CD4-positive, alpha-beta T cell (primary cell): Measurements from ENCODE around the gene KLHL18. TPM values are rescaled to one million over a fixed set of nuclear protein-coding genes. Genes with fewer than 3 reads are reported as not detected.
A peak's percentile ranks its signal among the peaks of the same experiment; 100 is the strongest.

ENCODE experiments used
- ATAC-seq: fragments of 200-7000 bp; cut with Tn5 transposase; one replicate; pipeline ENCODE4 v1.10.0; 2022; ENCODE audit warnings: mild to moderate bottlenecking; ENCODE audit not compliant: poor library complexity
- CTCF ChIA-PET: fragments of 350-600 bp; sonication (Branson Sonifier 250); formaldehyde crosslinking; loops from one replicate; lab custom pipeline; 2021; ENCODE audit warnings: antibody characterized with exemption, inconsistent platforms; lab: Charles Lee
- POLR2A ChIA-PET: fragments of 350-600 bp; sonication (Branson Sonifier 250); formaldehyde crosslinking; loops from one replicate; lab custom pipeline; 2021; ENCODE audit warnings: antibody characterized with exemption, inconsistent platforms; lab: Charles Lee
- DNase-seq, 14 experiments: peaks; one replicate each; pipeline ENCODE4 v3.0.0-alpha.2; 2013 to 2020; ENCODE audit warnings: mixed read lengths in 2 of 14
- H3K27ac ChIP-seq, 2 donors: one replicate each; pipeline versions ENCODE4 v1.5.1 to v1.7.0; 2013; ENCODE audit warnings: low read length in 2 of 2, low read depth in 1 of 2, mild to moderate bottlenecking in 1 of 2
- H3K27me3 ChIP-seq, 2 experiments: 1 replicate in 1 of 2; 2 replicates in 1 of 2; pipeline versions ENCODE4 v1.6.1 to v1.7.0; 2013; ENCODE audit warnings: low read length in 2 of 2, control low read depth in 1 of 2, mild to moderate bottlenecking in 1 of 2, moderate library complexity in 1 of 2; ENCODE audit not compliant: insufficient read depth in 2 of 2, control insufficient read depth in 1 of 2
- H3K36me3 ChIP-seq: one replicate; pipeline ENCODE4 v1.6.1; 2013; ENCODE audit warnings: low read length, control low read depth; ENCODE audit not compliant: insufficient read depth
- H3K4me1 ChIP-seq: one replicate; pipeline ENCODE4 v1.6.1; 2013; ENCODE audit warnings: low read length, control low read depth; ENCODE audit not compliant: insufficient read depth
- H3K4me3 ChIP-seq: one replicate; pipeline ENCODE4 v1.5.1; 2013; ENCODE audit warnings: mild to moderate bottlenecking, low read length, moderate library complexity
- H3K9me3 ChIP-seq, 2 experiments: 1 replicate in 1 of 2; 2 replicates in 1 of 2; pipeline versions ENCODE4 v1.6.1 to v1.7.0; 2013; ENCODE audit warnings: low read length in 2 of 2, mild to moderate bottlenecking in 2 of 2, control low read depth in 1 of 2, moderate library complexity in 1 of 2; ENCODE audit not compliant: control insufficient read depth in 1 of 2, insufficient read depth in 1 of 2
- H3K27ac Mint-ChIP-seq: one replicate; pipeline ENCODE4 v1.8.0; 2020; ENCODE audit warnings: mixed read lengths
- H3K27me3 Mint-ChIP-seq: one replicate; pipeline ENCODE4 v1.8.0; 2021; ENCODE audit warnings: mixed read lengths
- H3K36me3 Mint-ChIP-seq: one replicate; pipeline ENCODE4 v1.8.0; 2021; ENCODE audit warnings: low read depth, mixed read lengths
- H3K4me1 Mint-ChIP-seq: one replicate; pipeline ENCODE4 v1.8.0; 2021; ENCODE audit warnings: low read depth, mixed read lengths
- H3K4me3 Mint-ChIP-seq: one replicate; pipeline ENCODE4 v1.8.0; 2020; ENCODE audit warnings: mild to moderate bottlenecking, mixed read lengths
- H3K9me3 Mint-ChIP-seq: one replicate; pipeline ENCODE4 v1.8.0; 2020; ENCODE audit warnings: mixed read lengths
- intact Hi-C, 2 experiments: fragments of 100-400 bp; cut with DNase I in 1 of 2; cut with micrococcal nuclease in 1 of 2; formaldehyde crosslinking; loops; one replicate each; pipeline versions ENCODE4 v1.15.1 to v1.9.0; 2023 to 2025; cut with DNase I, micrococcal nuclease
- total RNA-seq, 174 experiments: library from RNA in 2 of 174; stranded (reverse) in 2 of 174; gene quantifications; one replicate each; pipeline ENCODE4 v1.2.3 and lab custom pipeline; 2021 to 2026
- TF ChIP-seq, protein P1 (sequence below): fragments of 200-600 bp; IDR thresholded peaks from one replicate; pipeline ENCODE4 v1.8.0; 2022; ENCODE audit warnings: antibody characterized with exemption, mild to moderate bottlenecking

Gene KLHL18
- total RNA-seq, 2 experiments from 2014 or later = 43.3 to 43.7 TPM

- Histone ChIP-seq H3K9me3 (no peaks in the 10 kb centered on the region), H3K27ac (no peak overlapping the region), H3K4me3 (no peak overlapping the region), H3K4me1 (no peaks in the 10 kb centered on the region), H3K27me3 (no peaks in the 10 kb centered on the region), H3K36me3 (peaks cover 67% of the 10 kb centered on the region)
- POLR2A ChIA-PET = interaction anchor here (1.6 kb wide), 1 partner anchor 40 kb away, joined by 4 read pairs; the partner anchor contains the start of gene PTPN23
- DNase-seq = no peak
- no peaks in the 10 kb centered on the region for H3K4me1 Mint-ChIP-seq
- peaks cover 84% of the 10 kb centered on the region for H3K36me3 Mint-ChIP-seq
- no peak for ATAC-seq
- H3K27me3 Mint-ChIP-seq = no peaks in the 10 kb centered on the region
- no peak overlapping the region for H3K4me3 Mint-ChIP-seq
- H3K9me3 Mint-ChIP-seq = no peaks in the 10 kb centered on the region
- CTCF ChIA-PET = no interaction called here
- H3K27ac Mint-ChIP-seq = no peak overlapping the region
- intact Hi-C loops = no loop called here
- TF ChIP-seq, protein P1, sequence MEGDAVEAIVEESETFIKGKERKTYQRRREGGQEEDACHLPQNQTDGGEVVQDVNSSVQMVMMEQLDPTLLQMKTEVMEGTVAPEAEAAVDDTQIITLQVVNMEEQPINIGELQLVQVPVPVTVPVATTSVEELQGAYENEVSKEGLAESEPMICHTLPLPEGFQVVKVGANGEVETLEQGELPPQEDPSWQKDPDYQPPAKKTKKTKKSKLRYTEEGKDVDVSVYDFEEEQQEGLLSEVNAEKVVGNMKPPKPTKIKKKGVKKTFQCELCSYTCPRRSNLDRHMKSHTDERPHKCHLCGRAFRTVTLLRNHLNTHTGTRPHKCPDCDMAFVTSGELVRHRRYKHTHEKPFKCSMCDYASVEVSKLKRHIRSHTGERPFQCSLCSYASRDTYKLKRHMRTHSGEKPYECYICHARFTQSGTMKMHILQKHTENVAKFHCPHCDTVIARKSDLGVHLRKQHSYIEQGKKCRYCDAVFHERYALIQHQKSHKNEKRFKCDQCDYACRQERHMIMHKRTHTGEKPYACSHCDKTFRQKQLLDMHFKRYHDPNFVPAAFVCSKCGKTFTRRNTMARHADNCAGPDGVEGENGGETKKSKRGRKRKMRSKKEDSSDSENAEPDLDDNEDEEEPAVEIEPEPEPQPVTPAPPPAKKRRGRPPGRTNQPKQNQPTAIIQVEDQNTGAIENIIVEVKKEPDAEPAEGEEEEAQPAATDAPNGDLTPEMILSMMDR = no peak
Measured at GRCh38 chr3:47340866-47341265, 58.1 kb downstream of the KLHL18 start.

DNA sequence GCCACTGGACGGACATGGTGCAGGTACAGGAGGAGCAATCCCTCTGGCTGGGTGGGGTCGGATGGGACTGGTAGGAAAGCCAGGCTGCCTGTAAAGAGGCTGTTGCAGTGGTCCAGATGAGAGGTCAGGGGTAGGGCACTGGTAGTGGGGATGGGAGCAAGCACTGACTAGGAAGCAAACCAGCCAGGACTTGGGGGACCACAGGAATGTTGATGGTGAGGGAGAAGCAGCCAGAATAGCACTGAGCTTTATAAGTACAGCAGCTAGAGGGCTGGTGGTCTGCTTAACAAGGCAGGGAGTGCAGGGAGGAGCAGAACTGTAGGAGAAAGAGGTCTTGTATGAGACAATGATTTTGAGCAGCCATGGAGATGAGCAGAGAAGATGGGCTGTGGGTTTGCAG lies 59.4 kb downstream of the KLHL18 start:
- DNase-seq = no peak
- no peaks in the 10 kb centered on the region for H3K27me3 ChIP-seq
- H3K4me3 Mint-ChIP-seq = no peak overlapping the region
- H3K9me3 ChIP-seq = no peaks in the 10 kb centered on the region
- TF ChIP-seq, protein P1 = no peak
- no peaks in the 10 kb centered on the region for H3K9me3 Mint-ChIP-seq
- no peaks in the 10 kb centered on the region for H3K4me1 ChIP-seq
- ATAC-seq = no peak
- no peak overlapping the region for H3K27ac ChIP-seq
- CTCF ChIA-PET = no interaction called here
- H3K27ac Mint-ChIP-seq = peak overlapping the region; percentile 36
- intact Hi-C loops = no loop called here
- H3K36me3 ChIP-seq = peaks cover 55% of the 10 kb centered on the region
- no peak overlapping the region for H3K4me3 ChIP-seq
- POLR2A ChIA-PET = no interaction called here
- no peaks in the 10 kb centered on the region for H3K4me1 Mint-ChIP-seq
- peaks cover 75% of the 10 kb centered on the region for H3K36me3 Mint-ChIP-seq
- no peaks in the 10 kb centered on the region for H3K27me3 Mint-ChIP-seq

GRCh38 chr3:47342812-47343211 lies 60.1 kb downstream of the KLHL18 start:
- peak overlapping the region; percentile 36 for H3K27ac Mint-ChIP-seq
- Histone ChIP-seq H3K36me3 (peaks cover 48% of the 10 kb centered on the region), H3K9me3 (no peaks in the 10 kb centered on the region), H3K4me3 (no peak overlapping the region), H3K27me3 (no peaks in the 10 kb centered on the region), H3K27ac (no peak overlapping the region), H3K4me1 (no peaks in the 10 kb centered on the region)
- peaks cover 68% of the 10 kb centered on the region for H3K36me3 Mint-ChIP-seq
- no peak overlapping the region for H3K4me3 Mint-ChIP-seq
- no peaks in the 10 kb centered on the region for H3K4me1 Mint-ChIP-seq
- H3K27me3 Mint-ChIP-seq = no peaks in the 10 kb centered on the region
- intact Hi-C loops = no loop called here
- DNase-seq (no peak), ATAC-seq (no peak)
- no peaks in the 10 kb centered on the region for H3K9me3 Mint-ChIP-seq
- TF ChIP-seq, protein P1 = no peak
- ChIA-PET CTCF (no interaction called here), POLR2A (no interaction called here)
